K562 (cell line): ENCODE measurements around the gene TSPAN15. TPM values are rescaled to one million over a fixed set of nuclear protein-coding genes. Genes with fewer than 3 reads are reported as not detected.

Source experiments
- ATF1 ChIP-seq, 2 experiments: fragments of 450-650 bp in 1 of 2; IDR thresholded peaks; 2 replicates each; pipeline ENCODE4 v1.6.1; 2016; ENCODE audit warnings: missing compliant biosample characterization in 1 of 2, missing genetic modification characterization in 1 of 2
- ATF6 ChIP-seq: sonication (generic); formaldehyde crosslinking; IDR thresholded peaks from 2 replicates; pipeline ENCODE4 v1.4.0; 2020; ENCODE audit warnings: mild to moderate bottlenecking, missing genetic modification reagents
- BCLAF1 ChIP-seq, 2 experiments: fragments of 450-650 bp in 1 of 2; IDR thresholded peaks; 2 replicates each; pipeline ENCODE4 v1.6.1; 2011 to 2017; ENCODE audit warnings: low read depth in 2 of 2, antibody characterized with exemption in 1 of 2, borderline replicate concordance in 1 of 2, low read length in 1 of 2, mild to moderate bottlenecking in 1 of 2, mixed read lengths in 1 of 2; ENCODE audit not compliant: control insufficient read depth in 1 of 2
- NCOA2 ChIP-seq, 2 experiments: fragments of 450-650 bp; IDR thresholded peaks; 2 replicates each; pipeline ENCODE4 v1.6.1; 2018; ENCODE audit warnings: mild to moderate bottlenecking in 2 of 2, moderate library complexity in 1 of 2; ENCODE audit not compliant: partially characterized antibody in 2 of 2
- NEUROD1 ChIP-seq: fragments of 150-350 bp; IDR thresholded peaks from 2 replicates; pipeline ENCODE4 v1.6.1; 2014; ENCODE audit warnings: borderline replicate concordance, low read length, low read depth; ENCODE audit not compliant: partially characterized antibody
- NFRKB ChIP-seq: fragments of 450-650 bp; IDR thresholded peaks from 2 replicates; pipeline ENCODE4 v1.6.1; 2016; ENCODE audit warnings: low read depth
- PHB ChIP-seq: fragments of 250-450 bp; sonication (Bioruptor Pico); IDR thresholded peaks from 2 replicates; pipeline ENCODE4 v1.5.0; 2021
- ZNF133 ChIP-seq: fragments of 250-450 bp; sonication (Bioruptor Pico); IDR thresholded peaks from 2 replicates; pipeline ENCODE4 v1.4.0; 2020; ENCODE audit warnings: mild to moderate bottlenecking
- ZNF212 ChIP-seq: fragments of 450-650 bp; formaldehyde crosslinking; IDR thresholded peaks from 2 replicates; pipeline ENCODE4 v1.4.0; 2020; ENCODE audit warnings: mild to moderate bottlenecking
- ZNF668 ChIP-seq: fragments of 250-450 bp; sonication (Bioruptor Pico); IDR thresholded peaks from 2 replicates; pipeline ENCODE4 v1.8.0; 2022; ENCODE audit warnings: mild to moderate bottlenecking, inconsistent platforms
- polyA plus RNA-seq, 8 experiments: library from polyadenylated mRNA; depleted of rRNA in 4 of 8; stranded (reverse) in 5 of 8; unstranded in 3 of 8; fragments of >200 nt; fragmentation: Nextera tagmentation in 2 of 8; fragmentation: Illumina TruSeq in 1 of 8; extraction: Ambion mirVana in 2 of 8; extraction: Trizol in 1 of 8; gene quantifications; 2 replicates each; pipeline versions ENCODE4 v1.2.1 to v1.2.3, GENCODE V29; 2011 to 2014; ENCODE audit warnings: inconsistent platforms in 1 of 8, missing spikeins in 1 of 8
- total RNA-seq, 7 experiments: library from RNA; depleted of rRNA in 6 of 7; stranded (reverse); fragments of >200 nt in 6 of 7; fragmentation: Illumina TruSeq in 2 of 7; extraction: Trizol in 2 of 7; gene quantifications; 2 replicates each; pipeline versions ENCODE4 v1.2.1 to v1.2.3, GENCODE V29; 2011 to 2021; ENCODE audit warnings: low replicate concordance in 1 of 7
- TF ChIP-seq, protein P1 (sequence below): sonication (generic); formaldehyde crosslinking; IDR thresholded peaks from 2 replicates; pipeline ENCODE4 v1.8.0; 2022; ENCODE audit warnings: missing genetic modification reagents, mild to moderate bottlenecking, borderline replicate concordance

The TSPAN15 gene
- total and polyA plus RNA-seq, 9 of the 15 experiments (the other 6 are each of a cell fraction or from before 2014, with no cell fraction given) = 0.33 to 1.0 (median 0.45) TPM; not detected in 2

- TF ChIP-seq ATF6 (no peak), ATF1 (CRISPR knock-in tag; IDR thresholded peaks at IDR 0.05) (no peak), ATF1 (tag; IDR thresholded peaks at IDR 0.05) (no peak), NFRKB (no peak), NEUROD1 (no peak), BCLAF1 (IDR thresholded peaks at IDR 0.05; ENCODE audit: borderline replicate concordance in 1 of 2, control insufficient read depth in 1 of 2, low read depth in 2 of 2, low read length in 1 of 2) (no peak), ZNF212 (CRISPR knock-in tag) (no peak), ZNF668 (CRISPR knock-in tag) (no peak), PHB (CRISPR knock-in tag) (no peak), ZNF133 (CRISPR knock-in tag) (no peak), NCOA2 (IDR thresholded peaks at IDR 0.05; ENCODE audit: partially characterized antibody in 2 of 2) (no peak)
- TF ChIP-seq, protein P1, sequence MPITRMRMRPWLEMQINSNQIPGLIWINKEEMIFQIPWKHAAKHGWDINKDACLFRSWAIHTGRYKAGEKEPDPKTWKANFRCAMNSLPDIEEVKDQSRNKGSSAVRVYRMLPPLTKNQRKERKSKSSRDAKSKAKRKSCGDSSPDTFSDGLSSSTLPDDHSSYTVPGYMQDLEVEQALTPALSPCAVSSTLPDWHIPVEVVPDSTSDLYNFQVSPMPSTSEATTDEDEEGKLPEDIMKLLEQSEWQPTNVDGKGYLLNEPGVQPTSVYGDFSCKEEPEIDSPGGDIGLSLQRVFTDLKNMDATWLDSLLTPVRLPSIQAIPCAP (CRISPR knock-in tag) = no peak
Measured at GRCh38 chr10:69552268-69552667, 101.0 kb downstream of the TSPAN15 start (continued).
